Keratinocyte (primary cell): ENCODE measurements around the gene LEO1. TPM values are rescaled to one million over a fixed set of nuclear protein-coding genes. Genes with fewer than 3 reads are reported as not detected.

Experiments used
- DNase-seq: peaks from one replicate; pipeline ENCODE4 v3.0.0-alpha.2; 2011; ENCODE audit warnings: low read depth, missing footprints, low spot score
- FAIRE-seq: peaks from 2 replicates; lab custom pipeline; 2011; peaks lifted over from hg19 to GRCh38; lab: Jason Lieb, UNC
- H2AFZ ChIP-seq: 2 replicates; pipeline ENCODE4 v1.6.0; 2012; ENCODE audit warnings: low read length, control low read depth, inconsistent platforms; ENCODE audit not compliant: control insufficient read depth
- H3K27ac ChIP-seq: 2 replicates; pipeline ENCODE4 v1.5.1; 2011; ENCODE audit warnings: low read length; ENCODE audit not compliant: control insufficient read depth, insufficient read depth
- H3K27me3 ChIP-seq: 3 replicates; pipeline ENCODE4 v1.6.0; 2011; ENCODE audit warnings: low read length; ENCODE audit not compliant: control insufficient read depth, insufficient read depth; ENCODE audit errors: extremely low read depth
- H3K36me3 ChIP-seq, 2 experiments: 2 replicates in 1 of 2; 3 replicates in 1 of 2; pipeline ENCODE4 v1.5.1; 2011; ENCODE audit warnings: low read length in 2 of 2, mild to moderate bottlenecking in 1 of 2; ENCODE audit not compliant: control insufficient read depth in 2 of 2, insufficient read depth in 2 of 2; ENCODE audit errors: extremely low read depth in 1 of 2
- H3K4me1 ChIP-seq: 3 replicates; pipeline ENCODE4 v1.5.1; 2011; ENCODE audit warnings: low read length; ENCODE audit not compliant: control insufficient read depth, insufficient read depth; ENCODE audit errors: extremely low read depth
- H3K4me2 ChIP-seq: 3 replicates; pipeline ENCODE4 v1.6.0; 2011; ENCODE audit warnings: low read depth, low read length; ENCODE audit not compliant: control insufficient read depth, insufficient read depth; ENCODE audit errors: extremely low read depth
- H3K4me3 ChIP-seq, 3 experiments: fragments of 200-600 bp in 1 of 3; sonication (generic) in 1 of 3; 2 replicates in 2 of 3; 3 replicates in 1 of 3; pipeline ENCODE4 v1.5.1; 2011 to 2016; ENCODE audit warnings: low read length in 3 of 3, mild to moderate bottlenecking in 3 of 3, control low read depth in 2 of 3, inconsistent platforms in 1 of 3, low read depth in 1 of 3, mixed read lengths in 1 of 3, mixed run types in 1 of 3, moderate library complexity in 1 of 3; ENCODE audit not compliant: control insufficient read depth in 2 of 3, insufficient read depth in 2 of 3; ENCODE audit errors: extremely low read depth in 1 of 3
- H3K79me2 ChIP-seq: 2 replicates; pipeline ENCODE4 v1.6.0; 2012; ENCODE audit warnings: low read length; ENCODE audit not compliant: control insufficient read depth, insufficient read depth
- H3K9ac ChIP-seq: 3 replicates; pipeline ENCODE4 v1.6.0; 2011; ENCODE audit warnings: low read length; ENCODE audit not compliant: control insufficient read depth, insufficient read depth; ENCODE audit errors: extremely low read depth
- H3K9me1 ChIP-seq: 3 replicates; pipeline ENCODE4 v1.6.0; 2011; ENCODE audit warnings: low read length; ENCODE audit not compliant: control insufficient read depth, insufficient read depth; ENCODE audit errors: extremely low read depth
- H3K9me3 ChIP-seq: 2 replicates; pipeline ENCODE4 v1.5.1; 2012; ENCODE audit warnings: low read depth, low read length; ENCODE audit not compliant: control insufficient read depth
- H4K20me1 ChIP-seq: 3 replicates; pipeline ENCODE4 v1.6.0; 2011; ENCODE audit warnings: low read length; ENCODE audit not compliant: control insufficient read depth, insufficient read depth; ENCODE audit errors: extremely low read depth
- EZH2 ChIP-seq: IDR thresholded peaks from one replicate; pipeline ENCODE4 v1.6.1; 2012; ENCODE audit warnings: inconsistent platforms, mild to moderate bottlenecking, low read length, moderate library complexity
- dilution Hi-C: fragments of 300-500 bp; cut with MboI; formaldehyde crosslinking; loops from one replicate; pipeline ENCODE4 v1.7.0; 2020; ENCODE audit warnings: low sequenced_read_pairs; ENCODE audit not compliant: extremely low pct_ligation_motif_present
- polyA plus RNA-seq, 5 experiments: library from polyadenylated mRNA; depleted of rRNA in 3 of 5; stranded (reverse) in 3 of 5; stranded (forward) in 1 of 5; unstranded in 1 of 5; fragments of >200 nt; gene quantifications; 1 replicate in 1 of 5; 2 replicates in 3 of 5; 3 replicates in 1 of 5; pipeline versions ENCODE4 v1.2.1 to v1.2.3, GENCODE V29; 2011 to 2012; ENCODE audit warnings: missing spikeins in 2 of 5, low read depth in 1 of 5, low replicate concordance in 1 of 5
- TF ChIP-seq, protein P1 (sequence below), 3 experiments: IDR thresholded peaks in 1 of 3; conservative IDR thresholded peaks in 1 of 3; optimal IDR thresholded peaks in 1 of 3; 2 replicates in 2 of 3; 3 replicates in 1 of 3; pipeline versions ENCODE3 to v1.5.1; 2011; ENCODE audit warnings: low read length in 3 of 3, mild to moderate bottlenecking in 3 of 3, moderate library complexity in 2 of 3, control low read depth in 1 of 3, inconsistent platforms in 1 of 3; ENCODE audit not compliant: insufficient read depth in 2 of 3; ENCODE audit errors: extremely low read depth in 1 of 3

LEO1 gene
- polyA plus RNA-seq, 1 donor (not counting 4 experiments of a cell fraction or from before 2014, with no cell fraction given) = 12.5 TPM

GRCh38 chr15:51952805-51953204, 18.8 kb downstream of the LEO1 start:
- FAIRE-seq = no peak

GRCh38 chr15:51947124-51947523, 24.5 kb downstream of the LEO1 start:
- Histone ChIP-seq H3K27me3 (no peaks in the 10 kb centered on the region), H3K9me3 (no peaks in the 10 kb centered on the region), H3K36me3 (peaks cover 29 to 33% of the 10 kb centered on the region in 2 experiments), H3K9me1 (no peaks in the 10 kb centered on the region), H3K27ac (no peak overlapping the region), H3K4me2 (no peak overlapping the region), H3K79me2 (no peaks in the 10 kb centered on the region), H3K9ac (no peak overlapping the region), H3K4me3 (no peak overlapping the region), H2AFZ (no peak overlapping the region), H4K20me1 (no peaks in the 10 kb centered on the region), H3K4me1 (no peaks in the 10 kb centered on the region)
- FAIRE-seq = no peak
- no peak for DNase-seq
- TF ChIP-seq, protein P1, sequence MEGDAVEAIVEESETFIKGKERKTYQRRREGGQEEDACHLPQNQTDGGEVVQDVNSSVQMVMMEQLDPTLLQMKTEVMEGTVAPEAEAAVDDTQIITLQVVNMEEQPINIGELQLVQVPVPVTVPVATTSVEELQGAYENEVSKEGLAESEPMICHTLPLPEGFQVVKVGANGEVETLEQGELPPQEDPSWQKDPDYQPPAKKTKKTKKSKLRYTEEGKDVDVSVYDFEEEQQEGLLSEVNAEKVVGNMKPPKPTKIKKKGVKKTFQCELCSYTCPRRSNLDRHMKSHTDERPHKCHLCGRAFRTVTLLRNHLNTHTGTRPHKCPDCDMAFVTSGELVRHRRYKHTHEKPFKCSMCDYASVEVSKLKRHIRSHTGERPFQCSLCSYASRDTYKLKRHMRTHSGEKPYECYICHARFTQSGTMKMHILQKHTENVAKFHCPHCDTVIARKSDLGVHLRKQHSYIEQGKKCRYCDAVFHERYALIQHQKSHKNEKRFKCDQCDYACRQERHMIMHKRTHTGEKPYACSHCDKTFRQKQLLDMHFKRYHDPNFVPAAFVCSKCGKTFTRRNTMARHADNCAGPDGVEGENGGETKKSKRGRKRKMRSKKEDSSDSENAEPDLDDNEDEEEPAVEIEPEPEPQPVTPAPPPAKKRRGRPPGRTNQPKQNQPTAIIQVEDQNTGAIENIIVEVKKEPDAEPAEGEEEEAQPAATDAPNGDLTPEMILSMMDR (optimal IDR thresholded peaks at IDR 0.05 in 1 of 3, IDR thresholded peaks at IDR 0.05 in 1 of 3, conservative IDR thresholded peaks at IDR 0.05 in 1 of 3; ENCODE audit: extremely low read depth in 1 of 3, insufficient read depth in 2 of 3, low read length in 3 of 3) = no peak
- no peak for TF ChIP-seq EZH2
- dilution Hi-C loops = no loop called here

More at GRCh38 chr15:51952805-51953204, 18.8 kb downstream of the LEO1 start:
- Histone ChIP-seq H3K27ac (no peak overlapping the region), H3K79me2 (no peaks in the 10 kb centered on the region), H3K27me3 (no peaks in the 10 kb centered on the region), H3K4me3 (no peak overlapping the region), H3K36me3 (peaks cover 30 to 58% of the 10 kb centered on the region in 2 experiments), H3K4me1 (no peaks in the 10 kb centered on the region), H2AFZ (no peak overlapping the region), H4K20me1 (no peaks in the 10 kb centered on the region), H3K9ac (no peak overlapping the region), H3K4me2 (no peak overlapping the region), H3K9me1 (no peaks in the 10 kb centered on the region), H3K9me3 (no peaks in the 10 kb centered on the region)
- no peak for DNase-seq
- dilution Hi-C loops = no loop called here
- TF ChIP-seq, protein P1 (optimal IDR thresholded peaks at IDR 0.05 in 1 of 3, IDR thresholded peaks at IDR 0.05 in 1 of 3, conservative IDR thresholded peaks at IDR 0.05 in 1 of 3; ENCODE audit: extremely low read depth in 1 of 3, insufficient read depth in 2 of 3, low read length in 3 of 3) = no peak
- no peak for TF ChIP-seq EZH2
